Mucosa of gallbladder (tissue), 1 donor: ENCODE data around the gene IGSF8. TPM values are rescaled to one million over a fixed set of nuclear protein-coding genes. Genes with fewer than 3 reads are reported as not detected.
"Not testable (repeated sequence)": the region's sequence is repeated elsewhere in the genome, so short reads cannot be mapped to it uniquely, and the experiment has no call there.

Source experiments
- DNase-seq: peaks from one replicate; pipeline ENCODE4 v3.0.0-alpha.2; 2020; ENCODE audit warnings: low spot score
- total RNA-seq: library from RNA; stranded (reverse); gene quantifications from one replicate; pipeline ENCODE4 v1.2.1, GENCODE V29; 2021
- donor health status: DM: no; HTN: no; CAD: no.

Gene IGSF8
- total RNA-seq, 1 donor from 2014 or later = 81.7 TPM

- DNase-seq = no peak
Observed at GRCh38 chr1:160066829-160067745, 31.3 kb downstream of the IGSF8 start.

GRCh38 chr1:160064746-160065145, 33.7 kb downstream of the IGSF8 start:
- DNase-seq = no peak

- no peak for DNase-seq
Observed at GRCh38 chr1:160064164-160064563, 34.3 kb downstream of the IGSF8 start.

GRCh38 chr1:160063176-160063575, 35.2 kb downstream of the IGSF8 start:
- no peak for DNase-seq

- DNase-seq = no peak
Observed at GRCh38 chr1:160062230-160062532, 36.2 kb downstream of the IGSF8 start.

GRCh38 chr1:160061369-160062229, 36.8 kb downstream of the IGSF8 start:
- DNase-seq = no peak

- DNase-seq = no peak
Observed at GRCh38 chr1:160058087-160058486, 40.3 kb downstream of the IGSF8 start.

- no peak for DNase-seq
Observed at GRCh38 chr1:160056648-160057169, 41.7 kb downstream of the IGSF8 start.

GRCh38 chr1:160053548-160054365, 44.7 kb downstream of the IGSF8 start:
- no peak for DNase-seq

GRCh38 chr1:160052936-160053335, 45.5 kb downstream of the IGSF8 start:
- no peak for DNase-seq

GRCh38 chr1:160050619-160051018, 47.8 kb downstream of the IGSF8 start:
- DNase-seq = no peak

GRCh38 chr1:160050182-160050581, 48.2 kb downstream of the IGSF8 start:
- DNase-seq = not testable (repeated sequence)

- DNase-seq = no peak
Observed at GRCh38 chr1:160049101-160049500, 49.3 kb downstream of the IGSF8 start.

- no peak for DNase-seq
Observed at GRCh38 chr1:160048335-160048734, 50.1 kb downstream of the IGSF8 start.

- DNase-seq = no peak
Observed at GRCh38 chr1:160047111-160047991, 51.1 kb downstream of the IGSF8 start.

GRCh38 chr1:160046494-160047110, 51.8 kb downstream of the IGSF8 start:
- DNase-seq = peak; percentile 45

- DNase-seq = no peak
Observed at GRCh38 chr1:160045653-160046052, 52.8 kb downstream of the IGSF8 start.

GRCh38 chr1:160043543-160043942, 54.9 kb downstream of the IGSF8 start:
- no peak for DNase-seq
